ENCODE measurements around the gene SEZ6.

Gene SEZ6

GRCh38 chr17:29004081-29004692, 1.6 kb downstream of the SEZ6 start:
- no CpG with 5 or more reads among the region's 20 CpGs for WGBS (ENCODE audit: insufficient coverage, insufficient read length)
- Histone ChIP-seq H3K4me3 (ENCODE audit: low read length) (no peak overlapping the region), H3K36me3 (ENCODE audit: control insufficient read depth, insufficient read depth, low read length) (no peaks in the 10 kb centered on the region), H3K27ac (ENCODE audit: low read length) (no peak overlapping the region), H3K9me3 (ENCODE audit: control insufficient read depth, insufficient read depth, low read length) (no peaks in the 10 kb centered on the region), H3K4me1 (ENCODE audit: control insufficient read depth, insufficient read depth, low read length) (peaks cover 12% of the 10 kb centered on the region), H3K27me3 (ENCODE audit: control insufficient read depth, insufficient read depth, low read length) (peaks cover 6% of the 10 kb centered on the region; the same call in 1 of the 2 replicates)
- no peak for DNase-seq (ENCODE audit: low read depth, low spot score)

GRCh38 chr17:29003289-29003688, 2.5 kb downstream of the SEZ6 start:
- H3K4me3 ChIP-seq (ENCODE audit: low read length), result no peak overlapping the region
- WGBS (ENCODE audit: insufficient coverage, insufficient read length), result no CpG with 5 or more reads among the region's 12 CpGs
- H3K27me3 ChIP-seq (ENCODE audit: control insufficient read depth, insufficient read depth, low read length), result peaks cover 6% of the 10 kb centered on the region; the same call in 1 of the 2 replicates
- DNase-seq (ENCODE audit: low read depth, low spot score), result no peak
- H3K36me3 ChIP-seq (ENCODE audit: control insufficient read depth, insufficient read depth, low read length), result no peaks in the 10 kb centered on the region
- H3K27ac ChIP-seq (ENCODE audit: low read length), result no peak overlapping the region
- no peaks in the 10 kb centered on the region for H3K9me3 ChIP-seq (ENCODE audit: control insufficient read depth, insufficient read depth, low read length)
- peaks cover 12% of the 10 kb centered on the region for H3K4me1 ChIP-seq (ENCODE audit: control insufficient read depth, insufficient read depth, low read length)

- WGBS (ENCODE audit: insufficient coverage, insufficient read length), result no CpG with 5 or more reads among the region's 4 CpGs
- peaks cover 6% of the 10 kb centered on the region; the same call in 1 of the 2 replicates for H3K27me3 ChIP-seq (ENCODE audit: control insufficient read depth, insufficient read depth, low read length)
These were observed 3.0 kb downstream of the SEZ6 start for GRCh38 chr17:29002811-29003210.

GRCh38 chr17:29000973-29001372, 4.9 kb downstream of the SEZ6 start:
- peaks cover 6% of the 10 kb centered on the region; the same call in 1 of the 2 replicates for H3K27me3 ChIP-seq (ENCODE audit: control insufficient read depth, insufficient read depth, low read length)
- no CpG with 5 or more reads among the region's 5 CpGs for WGBS (ENCODE audit: insufficient coverage, insufficient read length)

More at GRCh38 chr17:29002811-29003210, 3.0 kb downstream of the SEZ6 start:
- Histone ChIP-seq H3K27ac (ENCODE audit: low read length) (no peak overlapping the region), H3K36me3 (ENCODE audit: control insufficient read depth, insufficient read depth, low read length) (no peaks in the 10 kb centered on the region), H3K4me3 (ENCODE audit: low read length) (no peak overlapping the region), H3K4me1 (ENCODE audit: control insufficient read depth, insufficient read depth, low read length) (peaks cover 12% of the 10 kb centered on the region), H3K9me3 (ENCODE audit: control insufficient read depth, insufficient read depth, low read length) (no peaks in the 10 kb centered on the region)
- no peak for DNase-seq (ENCODE audit: low read depth, low spot score)

GRCh38 chr17:28999206-28999605, 6.6 kb downstream of the SEZ6 start:
- Histone ChIP-seq H3K9me3 (ENCODE audit: control insufficient read depth, insufficient read depth, low read length) (no peaks in the 10 kb centered on the region), H3K27me3 (ENCODE audit: control insufficient read depth, insufficient read depth, low read length) (no peaks in the 10 kb centered on the region), H3K4me1 (ENCODE audit: control insufficient read depth, insufficient read depth, low read length) (peaks cover 15% of the 10 kb centered on the region), H3K36me3 (ENCODE audit: control insufficient read depth, insufficient read depth, low read length) (no peaks in the 10 kb centered on the region), H3K4me3 (ENCODE audit: low read length) (no peak overlapping the region), H3K27ac (ENCODE audit: low read length) (no peak overlapping the region)
- WGBS (ENCODE audit: insufficient coverage, insufficient read length), result no CpG with 5 or more reads among the region's 5 CpGs
- DNase-seq (ENCODE audit: low read depth, low spot score), result no peak

More at GRCh38 chr17:29000973-29001372, 4.9 kb downstream of the SEZ6 start:
- Histone ChIP-seq H3K4me1 (ENCODE audit: control insufficient read depth, insufficient read depth, low read length) (peaks cover 18% of the 10 kb centered on the region), H3K9me3 (ENCODE audit: control insufficient read depth, insufficient read depth, low read length) (no peaks in the 10 kb centered on the region), H3K36me3 (ENCODE audit: control insufficient read depth, insufficient read depth, low read length) (no peaks in the 10 kb centered on the region), H3K4me3 (ENCODE audit: low read length) (no peak overlapping the region), H3K27ac (ENCODE audit: low read length) (no peak overlapping the region)
- DNase-seq (ENCODE audit: low read depth, low spot score), result no peak

GRCh38 chr17:28997806-28998205, 8.0 kb downstream of the SEZ6 start:
- no CpG with 5 or more reads among the region's 1 CpG for WGBS (ENCODE audit: insufficient coverage, insufficient read length)
- H3K27me3 ChIP-seq (ENCODE audit: control insufficient read depth, insufficient read depth, low read length), result no peaks in the 10 kb centered on the region
- H3K27ac ChIP-seq (ENCODE audit: low read length), result no peak overlapping the region
- no peak for DNase-seq (ENCODE audit: low read depth, low spot score)
- no peaks in the 10 kb centered on the region for H3K36me3 ChIP-seq (ENCODE audit: control insufficient read depth, insufficient read depth, low read length)
- H3K9me3 ChIP-seq (ENCODE audit: control insufficient read depth, insufficient read depth, low read length), result no peaks in the 10 kb centered on the region
- no peak overlapping the region for H3K4me3 ChIP-seq (ENCODE audit: low read length)
- H3K4me1 ChIP-seq (ENCODE audit: control insufficient read depth, insufficient read depth, low read length), result peaks cover 13% of the 10 kb centered on the region

GRCh38 chr17:28996554-28997096, 9.2 kb downstream of the SEZ6 start:
- Histone ChIP-seq H3K4me1 (ENCODE audit: control insufficient read depth, insufficient read depth, low read length) (peaks cover 7% of the 10 kb centered on the region), H3K27me3 (ENCODE audit: control insufficient read depth, insufficient read depth, low read length) (no peaks in the 10 kb centered on the region), H3K9me3 (ENCODE audit: control insufficient read depth, insufficient read depth, low read length) (no peaks in the 10 kb centered on the region), H3K4me3 (ENCODE audit: low read length) (no peak overlapping the region), H3K36me3 (ENCODE audit: control insufficient read depth, insufficient read depth, low read length) (no peaks in the 10 kb centered on the region), H3K27ac (ENCODE audit: low read length) (no peak overlapping the region)
- DNase-seq (ENCODE audit: low read depth, low spot score), result no peak
- no CpG with 5 or more reads among the region's 5 CpGs for WGBS (ENCODE audit: insufficient coverage, insufficient read length)

- no peaks in the 10 kb centered on the region for H3K9me3 ChIP-seq (ENCODE audit: control insufficient read depth, insufficient read depth, low read length)
- no peaks in the 10 kb centered on the region for H3K27me3 ChIP-seq (ENCODE audit: control insufficient read depth, insufficient read depth, low read length)
- WGBS (ENCODE audit: insufficient coverage, insufficient read length), result no CpG with 5 or more reads among the region's 13 CpGs
- H3K27ac ChIP-seq (ENCODE audit: low read length), result no peak overlapping the region
- no peak overlapping the region for H3K4me3 ChIP-seq (ENCODE audit: low read length)
- peaks cover 7% of the 10 kb centered on the region for H3K4me1 ChIP-seq (ENCODE audit: control insufficient read depth, insufficient read depth, low read length)
- H3K36me3 ChIP-seq (ENCODE audit: control insufficient read depth, insufficient read depth, low read length), result no peaks in the 10 kb centered on the region
- no peak for DNase-seq (ENCODE audit: low read depth, low spot score)
These were observed 12.0 kb downstream of the SEZ6 start for GRCh38 chr17:28993645-28994426.

- Histone ChIP-seq H3K27me3 (ENCODE audit: control insufficient read depth, insufficient read depth, low read length) (no peaks in the 10 kb centered on the region), H3K4me1 (ENCODE audit: control insufficient read depth, insufficient read depth, low read length) (peaks cover 7% of the 10 kb centered on the region), H3K4me3 (ENCODE audit: low read length) (no peak overlapping the region), H3K36me3 (ENCODE audit: control insufficient read depth, insufficient read depth, low read length) (no peaks in the 10 kb centered on the region), H3K27ac (ENCODE audit: low read length) (no peak overlapping the region), H3K9me3 (ENCODE audit: control insufficient read depth, insufficient read depth, low read length) (no peaks in the 10 kb centered on the region)
- WGBS (ENCODE audit: insufficient coverage, insufficient read length), result no CpG with 5 or more reads among the region's 11 CpGs
- no peak for DNase-seq (ENCODE audit: low read depth, low spot score)
These were observed 12.9 kb downstream of the SEZ6 start for GRCh38 chr17:28992625-28993600.

- H3K9me3 ChIP-seq (ENCODE audit: control insufficient read depth, insufficient read depth, low read length), result no peaks in the 10 kb centered on the region
- WGBS (ENCODE audit: insufficient coverage, insufficient read length), result no CpG with 5 or more reads among the region's 7 CpGs
- H3K4me1 ChIP-seq (ENCODE audit: control insufficient read depth, insufficient read depth, low read length), result peaks cover 7% of the 10 kb centered on the region
- no peak for DNase-seq (ENCODE audit: low read depth, low spot score)
- H3K27me3 ChIP-seq (ENCODE audit: control insufficient read depth, insufficient read depth, low read length), result no peaks in the 10 kb centered on the region
- no peak overlapping the region for H3K27ac ChIP-seq (ENCODE audit: low read length)
- no peaks in the 10 kb centered on the region for H3K36me3 ChIP-seq (ENCODE audit: control insufficient read depth, insufficient read depth, low read length)
- H3K4me3 ChIP-seq (ENCODE audit: low read length), result no peak overlapping the region
These were observed 13.6 kb downstream of the SEZ6 start for GRCh38 chr17:28992185-28992584.
